Activated naive CD4-positive, alpha-beta T cell treated with Interleukin-2 at 50 U/mL for 16 hours (primary cell): ENCODE data around the gene CRNKL1.

ENCODE experiments used
- DNase-seq: peaks from one replicate; pipeline ENCODE4 v3.0.0-alpha.2; 2020

CRNKL1 gene

GRCh38 chr20:20060234-20060998, 8.2 kb upstream of the CRNKL1 start:
- no peak for DNase-seq

GRCh38 chr20:20051767-20052073, 546 bp downstream of the CRNKL1 start:
- DNase-seq = no peak

GRCh38 chr20:20039752-20040387, 12.4 kb downstream of the CRNKL1 start:
- no peak for DNase-seq

GRCh38 chr20:20038586-20038985, 13.7 kb downstream of the CRNKL1 start:
- DNase-seq = no peak

GRCh38 chr20:20037960-20038359, 14.3 kb downstream of the CRNKL1 start:
- no peak for DNase-seq

- DNase-seq = no peak
These were observed 15.5 kb downstream of the CRNKL1 start for GRCh38 chr20:20036756-20037155.

GRCh38 chr20:20034486-20034885, 17.8 kb downstream of the CRNKL1 start:
- no peak for DNase-seq

- DNase-seq = no peak
These were observed 20.5 kb downstream of the CRNKL1 start for GRCh38 chr20:20031790-20032189.

- no peak for DNase-seq
These were observed 25.0 kb downstream of the CRNKL1 start for GRCh38 chr20:20027284-20027683.

GRCh38 chr20:20024942-20025341, 27.3 kb downstream of the CRNKL1 start:
- DNase-seq = no peak

- DNase-seq = no peak
These were observed 28.9 kb downstream of the CRNKL1 start for GRCh38 chr20:20023395-20023794.

GRCh38 chr20:20022498-20022897, 29.8 kb downstream of the CRNKL1 start:
- DNase-seq = peak; percentile 21

- no peak for DNase-seq
These were observed 30.4 kb downstream of the CRNKL1 start for GRCh38 chr20:20021835-20022234.

GRCh38 chr20:20020908-20021307, 31.4 kb downstream of the CRNKL1 start:
- DNase-seq = no peak

GRCh38 chr20:20019123-20019522, 33.1 kb downstream of the CRNKL1 start:
- no peak for DNase-seq

GRCh38 chr20:20018366-20018765, 33.9 kb downstream of the CRNKL1 start:
- DNase-seq = no peak

GRCh38 chr20:20017844-20018185, 34.5 kb downstream of the CRNKL1 start:
- DNase-seq = peak; percentile 16

GRCh38 chr20:20017001-20017843, 35.0 kb downstream of the CRNKL1 start, which contains the start of gene NAA20:
Gene NAA20 (plus strand): TSS chr20:20017362. CDS start chr20:20017397, 35 bp downstream.
- peak; percentile 92 for DNase-seq

GRCh38 chr20:20014659-20015058, 37.6 kb downstream of the CRNKL1 start:
- peak; percentile 18 for DNase-seq

GRCh38 chr20:20012541-20012940, 39.7 kb downstream of the CRNKL1 start:
- no peak for DNase-seq

- DNase-seq = no peak
These were observed 41.4 kb downstream of the CRNKL1 start for GRCh38 chr20:20010639-20011500.

- no peak for DNase-seq
These were observed 42.4 kb downstream of the CRNKL1 start for GRCh38 chr20:20009784-20010253.

- DNase-seq = no peak
These were observed 46.9 kb downstream of the CRNKL1 start for GRCh38 chr20:20005342-20005741.
